K562 (cell line): ENCODE measurements around the gene IL7R. TPM values are rescaled to one million over a fixed set of nuclear protein-coding genes. Genes with fewer than 3 reads are reported as not detected.
A peak's percentile ranks its signal among the peaks of the same experiment; 100 is the strongest.

Experiments used
- ATAC-seq: fragments of 200-7000 bp; cut with Tn5 transposase; 3 replicates; pipeline ENCODE4 v1.9.1; 2020; ENCODE audit warnings: moderate library complexity
- Bru-seq: library from RNA; stranded (reverse); fragments of 400-500 nt; gene quantifications from one replicate; lab custom pipeline; 2021; lab: Mats Ljungman, UMichigan
- BruChase-seq, 2 experiments: library from RNA; stranded (reverse); fragments of 400-500 nt; gene quantifications; one replicate each; lab custom pipeline; 2021; lab: Mats Ljungman, UMichigan
- BruUV-seq: library from RNA; stranded (reverse); fragments of 400-500 nt; replicated peaks from 2 replicates; lab custom pipeline; 2021; lab: Mats Ljungman, UMichigan
- CTCF ChIA-PET: fragments of 300-600 bp; formaldehyde crosslinking; extraction: SDS; loops from one replicate; lab custom pipeline; 2021; ENCODE audit warnings: low intra/inter-chr PET ratio; lab: Yijun Ruan, JAX
- POLR2A ChIA-PET: fragments of 300-600, 350-650 bp; sonication (Branson Sonifier 250); formaldehyde crosslinking; extraction: SDS; loops from one replicate; lab custom pipeline; 2021; ENCODE audit warnings: antibody characterized with exemption, inconsistent platforms; lab: Yijun Ruan, JAX
- DNase-seq, 4 experiments: peaks; one replicate each; pipeline versions ENCODE4 v3.0.0 to v3.0.0-alpha.2; 2011 to 2018; ENCODE audit warnings: low spot score in 3 of 4, mixed read lengths in 3 of 4; ENCODE audit errors: extremely low read depth in 1 of 4
- FAIRE-seq: peaks from 2 replicates; lab custom pipeline; 2011; peaks lifted over from hg19 to GRCh38; lab: Jason Lieb, UNC
- H2AFZ ChIP-seq: 2 replicates; pipeline ENCODE4 v1.6.0; 2011; ENCODE audit warnings: low read depth, low read length, control low read depth, inconsistent platforms
- H3K27ac ChIP-seq: fragments of 200-600 bp; 3 replicates; pipeline ENCODE4 v1.8.0; 2011; ENCODE audit warnings: low read depth, mild to moderate bottlenecking, control low read depth, inconsistent platforms, low read length, moderate library complexity, mixed read lengths; ENCODE audit errors: extremely low read depth
- H3K27me3 ChIP-seq, 2 experiments: fragments of 300-600 bp in 1 of 2; 2 replicates in 1 of 2; 3 replicates in 1 of 2; pipeline versions ENCODE4 v1.6.0 to v1.8.0; 2011; ENCODE audit warnings: inconsistent platforms in 2 of 2, low read length in 2 of 2, mild to moderate bottlenecking in 1 of 2, mixed read lengths in 1 of 2, moderate library complexity in 1 of 2; ENCODE audit not compliant: control insufficient read depth in 2 of 2, insufficient read depth in 2 of 2
- H3K36me3 ChIP-seq: fragments of 300-600 bp; 3 replicates; pipeline ENCODE4 v1.8.0; 2011; ENCODE audit warnings: mild to moderate bottlenecking, low read length, inconsistent platforms; ENCODE audit not compliant: control insufficient read depth, insufficient read depth
- H3K4me1 ChIP-seq, 2 experiments: fragments of 200-600 bp in 1 of 2; replicated peaks in 1 of 2; 2 replicates in 1 of 2; 3 replicates in 1 of 2; pipeline versions ENCODE4 v1.5.1 to v1.8.0; 2011; ENCODE audit warnings: inconsistent platforms in 2 of 2, low read length in 2 of 2, mild to moderate bottlenecking in 1 of 2, mixed read lengths in 1 of 2, moderate library complexity in 1 of 2; ENCODE audit not compliant: control insufficient read depth in 2 of 2, insufficient read depth in 2 of 2
- H3K4me2 ChIP-seq: 2 replicates; pipeline ENCODE4 v1.6.1; 2011; ENCODE audit warnings: low read length, control low read depth, inconsistent platforms, mixed read lengths; ENCODE audit not compliant: insufficient read depth
- H3K4me3 ChIP-seq: fragments of 200-600 bp; sonication (generic), shearing (Covaris generic); 2 replicates; pipeline ENCODE4 v1.5.1; 2016; ENCODE audit warnings: control low read depth, inconsistent platforms
- H3K79me2 ChIP-seq: fragments of 200-600 bp; 3 replicates; pipeline ENCODE4 v1.8.0; 2011; ENCODE audit warnings: low read length, inconsistent platforms; ENCODE audit not compliant: control insufficient read depth, insufficient read depth
- H3K9ac ChIP-seq, 2 experiments: 2 replicates each; pipeline versions ENCODE4 v1.6.0 to v1.6.1; 2011; ENCODE audit warnings: low read depth in 2 of 2, low read length in 2 of 2, control low read depth in 1 of 2, inconsistent platforms in 1 of 2, mild to moderate bottlenecking in 1 of 2, mixed read lengths in 1 of 2; ENCODE audit not compliant: insufficient read depth in 1 of 2
- H3K9me1 ChIP-seq: one replicate; pipeline ENCODE4 v1.6.0; 2011; ENCODE audit warnings: inconsistent platforms, mild to moderate bottlenecking, low read length, moderate library complexity; ENCODE audit not compliant: control insufficient read depth, insufficient read depth
- H3K9me3 ChIP-seq: replicated peaks from 2 replicates; pipeline ENCODE4 v1.5.1; 2011; ENCODE audit warnings: low read depth, low read length, inconsistent platforms; ENCODE audit not compliant: control insufficient read depth, insufficient read depth
- H4K20me1 ChIP-seq: replicated peaks from 2 replicates; pipeline ENCODE4 v1.6.1; 2011; ENCODE audit warnings: low read length, inconsistent platforms, mixed read lengths; ENCODE audit not compliant: control insufficient read depth, insufficient read depth
- POLR3A ChIP-seq: IDR thresholded peaks from 2 replicates; pipeline ENCODE4 v1.6.1; 2011; ENCODE audit warnings: borderline replicate concordance, mild to moderate bottlenecking, moderate library complexity; ENCODE audit not compliant: insufficient read length, insufficient read depth; ENCODE audit errors: extremely low read depth
- SPI1 ChIP-seq: IDR thresholded peaks from 2 replicates; pipeline ENCODE4 v1.6.1; 2011; ENCODE audit warnings: low read depth, low read length, control low read depth, borderline replicate concordance
- WGBS: fragments of 100-300 bp; shearing (Covaris generic); methylation state at CpG from one replicate; pipeline ENCODE4 v1.1.6; 2016; ENCODE audit warnings: low coverage, mixed read lengths; ENCODE audit not compliant: insufficient coverage; ENCODE audit errors: missing lambda C conversion rate; 5-methylcytosine and 5-hydroxymethylcytosine counted together
- in situ Hi-C: fragments of 300-500 bp; cut with MboI; formaldehyde crosslinking; loops from 4 replicates; pipeline ENCODE4 v1.15.0; 2018; ENCODE audit warnings: inconsistent platforms, mixed read lengths
- intact Hi-C: fragments of 100-400 bp; cut with micrococcal nuclease; formaldehyde crosslinking; loops from 2 replicates; pipeline ENCODE4 v1.14.2; 2022
- long read RNA-seq, 3 experiments: library from polyadenylated mRNA in 2 of 3; library from RNA in 1 of 3; unstranded in 2 of 3; stranded (forward) in 1 of 3; transcript quantifications; one replicate each; pipeline ENCODE4 v2.0.0, GENCODE V29; 2019 to 2022
- polyA minus RNA-seq, 3 experiments: library from RNA; depleted of rRNA, polyadenylated mRNA; stranded (reverse); fragments of >200 nt; gene quantifications; 2 replicates each; pipeline ENCODE4 v1.2.3, GENCODE V29; 2011
- polyA plus RNA-seq, 8 experiments: library from polyadenylated mRNA; depleted of rRNA in 4 of 8; stranded (reverse) in 5 of 8; unstranded in 3 of 8; fragments of >200 nt; fragmentation: Nextera tagmentation in 2 of 8; fragmentation: Illumina TruSeq in 1 of 8; extraction: Ambion mirVana in 2 of 8; extraction: Trizol in 1 of 8; gene quantifications; 2 replicates each; pipeline versions ENCODE4 v1.2.1 to v1.2.3, GENCODE V29; 2011 to 2014; ENCODE audit warnings: inconsistent platforms in 1 of 8, missing spikeins in 1 of 8
- total RNA-seq, 7 experiments: library from RNA; depleted of rRNA in 6 of 7; stranded (reverse); fragments of >200 nt in 6 of 7; fragmentation: Illumina TruSeq in 2 of 7; extraction: Trizol in 2 of 7; gene quantifications; 2 replicates each; pipeline versions ENCODE4 v1.2.1 to v1.2.3, GENCODE V29; 2011 to 2021; ENCODE audit warnings: low replicate concordance in 1 of 7

The IL7R gene
- 0.69 and 0.74 TPM in 2 replicates for total RNA-seq (2011; cell fraction: chromatin; rRNA removed; ENCODE audit: low replicate concordance)
- 0.17 TPM in 1 of 2 replicates, not detected in the other for total RNA-seq (2011; cell fraction: nucleolus; rRNA removed)
- total RNA-seq (2011; cell fraction: nucleoplasm; rRNA removed) = 0.07 and 0.61 TPM in 2 replicates
- not detected in 2 replicates for total RNA-seq (2014; rRNA removed)
- 0.07 TPM in 1 of 2 replicates, not detected in the other for total RNA-seq (2014; rRNA removed; fragmentation: Illumina TruSeq; extraction: Trizol)
- 0.04 TPM in 1 of 2 replicates, not detected in the other for total RNA-seq (2015; rRNA removed; fragmentation: Illumina TruSeq; extraction: Trizol)
- total RNA-seq (2021) = 0.98 and 1.1 TPM in 2 replicates
- 0.14 TPM in 1 of 2 replicates, not detected in the other for polyA plus RNA-seq (2011; rRNA removed)
- 0.10 and 0.13 TPM in 2 replicates for polyA plus RNA-seq (2011; cell fraction: cytosol; rRNA removed)
- 0.03 TPM in 1 of 2 replicates, not detected in the other for polyA plus RNA-seq (2011; cell fraction: nucleus; rRNA removed)
- 0.08 and 0.27 TPM in 2 replicates for polyA plus RNA-seq (2012)
- 0.03 and 0.04 TPM in 2 replicates for polyA plus RNA-seq (2014; fragmentation: Illumina TruSeq; extraction: Trizol)
- polyA plus RNA-seq (2014; fragmentation: Nextera tagmentation; extraction: Ambion mirVana) = under 1 TPM in 1 of 2 experiments, not detected in 1; 0.11 TPM
- 0.03 TPM in 1 of 2 replicates, not detected in the other for polyA plus RNA-seq (2014; rRNA removed)
- 0.11 TPM in 1 of 2 replicates, not detected in the other for polyA minus RNA-seq (2011; rRNA and poly(A)+ RNA removed)
- polyA minus RNA-seq (2011; cell fraction: cytosol; rRNA and poly(A)+ RNA removed) = not detected in 2 replicates
- polyA minus RNA-seq (2011; cell fraction: nucleus; rRNA and poly(A)+ RNA removed) = not detected in 2 replicates
- Bru-seq, nascent RNA = not detected
- not detected for BruChase-seq, experiment 1, labeled RNA remaining after a 2-hour chase
- percentile 5 among the genes with signal in this experiment for BruChase-seq, experiment 2, labeled RNA remaining after a 6-hour chase
- long read RNA-seq, experiment 1, partial matches to known transcripts = 0 of 1 reads
- long read RNA-seq, experiment 1, other reads (novel, unspliced or antisense) = 1 of 1 reads
- long read RNA-seq, experiment 2 = 0 reads
- long read RNA-seq, experiment 3 = 0 reads

DNA sequence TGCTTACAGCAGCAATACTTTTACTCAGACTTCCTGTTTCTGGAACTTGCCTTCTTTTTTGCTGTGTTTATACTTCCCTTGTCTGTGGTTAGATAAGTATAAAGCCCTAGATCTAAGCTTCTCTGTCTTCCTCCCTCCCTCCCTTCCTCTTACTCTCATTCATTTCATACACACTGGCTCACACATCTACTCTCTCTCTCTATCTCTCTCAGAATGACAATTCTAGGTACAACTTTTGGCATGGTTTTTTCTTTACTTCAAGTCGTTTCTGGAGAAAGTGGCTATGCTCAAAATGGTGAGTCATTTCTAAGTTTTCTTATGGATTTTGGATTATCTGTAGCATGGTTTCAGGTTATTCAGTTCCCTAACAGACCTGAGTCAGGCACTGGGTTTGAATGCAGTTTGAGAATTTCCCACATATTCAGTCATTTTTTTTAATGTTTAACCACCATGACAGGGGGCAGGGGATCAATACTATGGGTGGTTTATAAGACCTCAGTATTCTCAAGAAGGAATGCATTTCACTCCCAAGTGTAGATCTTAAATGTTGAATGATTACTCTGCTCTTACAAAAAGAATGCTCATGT lies at the start of gene IL7R:
TSS of gene IL7R (plus strand) at position 127 of the 587 bp plus-strand sequence. CDS start at position 214, 87 bp downstream.
- ATAC-seq = no peak; the same call in 2 of the 3 replicates
- no peaks in the 10 kb centered on the region for H3K27me3 ChIP-seq
- H3K9me1 ChIP-seq = no peaks in the 10 kb centered on the region
- H3K9me3 ChIP-seq = no peaks in the 10 kb centered on the region
- TF ChIP-seq POLR3A (no peak), SPI1 (peak; percentile 68; the same call in 1 of the 2 replicates)
- H4K20me1 ChIP-seq = no peaks in the 10 kb centered on the region
- no peak within 1 kb of the TSS for H2AFZ ChIP-seq
- ChIA-PET CTCF (no interaction called here), POLR2A (no interaction called here)
- H3K4me2 ChIP-seq = no peak within 1 kb of the TSS
- in situ Hi-C loops = no loop called here
- H3K9ac ChIP-seq = no peak within 1 kb of the TSS
- DNase-seq = no peak
- no peaks in the 10 kb centered on the region for H3K36me3 ChIP-seq
- H3K4me3 ChIP-seq = no peak within 1 kb of the TSS
- BruUV-seq = no TSS peak
- WGBS = 0% methylated on average over 1 of the region's 1 CpG
- no peaks in the 10 kb centered on the region for H3K4me1 ChIP-seq
- H3K27ac ChIP-seq = no peak within 1 kb of the TSS
- no peaks in the 10 kb centered on the region for H3K79me2 ChIP-seq
- intact Hi-C loops = no loop called here
- no peak for FAIRE-seq
